B cell (primary cell): ENCODE measurements around the gene MAPT.

Experiments used
- CTCF ChIP-seq: fragments of 200-600 bp; IDR thresholded peaks from one replicate; pipeline ENCODE4 v1.8.0; 2022; ENCODE audit warnings: antibody characterized with exemption, mild to moderate bottlenecking
- EZH2 ChIP-seq: IDR thresholded peaks from 2 replicates; pipeline ENCODE4 v1.6.1; 2012; ENCODE audit warnings: borderline replicate concordance, low read depth, mild to moderate bottlenecking, moderate library complexity, low read length; ENCODE audit not compliant: insufficient read depth, poor library complexity, severe bottlenecking

DNA sequence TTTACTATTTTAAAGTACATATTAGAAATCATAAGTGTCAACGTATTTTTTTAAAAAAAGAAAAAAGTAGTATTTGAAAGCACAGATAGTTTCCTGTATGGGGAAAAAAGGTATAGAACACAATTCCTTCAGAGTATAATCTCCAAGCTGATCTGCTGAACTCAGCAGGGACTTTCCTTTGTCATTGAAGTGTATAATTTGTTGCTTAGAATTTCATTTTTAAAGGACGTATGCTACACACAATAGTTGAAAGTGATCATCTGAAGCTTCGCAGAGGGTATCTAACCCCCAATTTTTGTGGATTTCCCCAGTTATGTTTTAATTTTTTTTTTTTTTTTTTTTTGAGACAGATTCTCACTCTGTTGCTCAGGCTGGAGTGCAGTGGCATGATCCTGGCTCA, 20.2 kb upstream of the MAPT start:
- TF ChIP-seq EZH2 (no peak), CTCF (no peak)
